HL-60 (cell line): Measurements from ENCODE around the gene CLNK.

Experiments used
- DNase-seq, 2 experiments: peaks; one replicate each; pipeline ENCODE4 v3.0.0-alpha.2; 2010 to 2020; ENCODE audit warnings: low read depth in 1 of 2, low spot score in 1 of 2
- H3K27ac ChIP-seq: fragments of 250-450 bp; sonication (Bioruptor Pico); replicated peaks from 2 replicates; pipeline ENCODE4 v1.5.1; 2020; ENCODE audit warnings: mild to moderate bottlenecking, moderate library complexity
- H3K27me3 ChIP-seq: fragments of 250-450 bp; sonication (Bioruptor Pico); 2 replicates; pipeline ENCODE4 v1.5.1; 2021; ENCODE audit warnings: mild to moderate bottlenecking, moderate library complexity; ENCODE audit not compliant: insufficient read depth, poor library complexity, severe bottlenecking
- H3K4me3 ChIP-seq: replicated peaks from 2 replicates; pipeline ENCODE4 v1.5.1; 2011; ENCODE audit warnings: mild to moderate bottlenecking, control low read depth, low read length; ENCODE audit not compliant: insufficient read depth
- GABPA ChIP-seq: IDR thresholded peaks from 2 replicates; pipeline ENCODE4 v1.6.1; 2012; ENCODE audit warnings: low read depth
- POLR2AphosphoS5 ChIP-seq: IDR thresholded peaks from 2 replicates; pipeline ENCODE4 v1.6.1; 2012; ENCODE audit warnings: low read depth
- SPI1 ChIP-seq: IDR thresholded peaks from 2 replicates; pipeline ENCODE4 v1.6.1; 2012; ENCODE audit warnings: low read depth, mild to moderate bottlenecking, borderline replicate concordance
- TF ChIP-seq, protein P1 (sequence below): IDR thresholded peaks from one replicate; pipeline ENCODE4 v1.5.1; 2011; ENCODE audit warnings: low read length, control low read depth, inconsistent platforms; ENCODE audit not compliant: insufficient read depth
- TF ChIP-seq, protein P2 (sequence below): IDR thresholded peaks from 2 replicates; pipeline ENCODE4 v1.6.1; 2012; ENCODE audit warnings: low read depth; ENCODE audit not compliant: insufficient replicate concordance

The CLNK gene

DNA sequence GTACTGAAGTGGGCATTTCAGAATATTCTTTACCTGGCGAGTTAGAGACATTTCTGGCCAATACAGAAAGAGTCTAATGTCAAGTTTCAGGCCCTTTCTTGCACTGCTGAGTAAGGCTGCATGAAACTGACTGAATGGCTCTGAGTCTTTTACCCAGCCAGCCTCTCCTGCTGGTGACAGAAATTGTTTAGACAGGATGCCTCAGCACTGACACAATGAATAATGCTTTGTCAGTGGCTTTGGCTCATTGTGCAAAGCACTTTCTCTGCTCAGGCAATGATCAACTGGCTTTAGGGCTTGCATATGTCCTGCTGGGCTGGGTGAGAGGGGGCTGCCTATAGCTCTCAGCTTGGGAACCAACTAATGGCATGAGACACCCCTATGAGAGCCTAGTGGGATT, 45.5 kb downstream of the CLNK start:
- TF ChIP-seq GABPA = no peak
- no peak for TF ChIP-seq SPI1
- TF ChIP-seq, protein P1, sequence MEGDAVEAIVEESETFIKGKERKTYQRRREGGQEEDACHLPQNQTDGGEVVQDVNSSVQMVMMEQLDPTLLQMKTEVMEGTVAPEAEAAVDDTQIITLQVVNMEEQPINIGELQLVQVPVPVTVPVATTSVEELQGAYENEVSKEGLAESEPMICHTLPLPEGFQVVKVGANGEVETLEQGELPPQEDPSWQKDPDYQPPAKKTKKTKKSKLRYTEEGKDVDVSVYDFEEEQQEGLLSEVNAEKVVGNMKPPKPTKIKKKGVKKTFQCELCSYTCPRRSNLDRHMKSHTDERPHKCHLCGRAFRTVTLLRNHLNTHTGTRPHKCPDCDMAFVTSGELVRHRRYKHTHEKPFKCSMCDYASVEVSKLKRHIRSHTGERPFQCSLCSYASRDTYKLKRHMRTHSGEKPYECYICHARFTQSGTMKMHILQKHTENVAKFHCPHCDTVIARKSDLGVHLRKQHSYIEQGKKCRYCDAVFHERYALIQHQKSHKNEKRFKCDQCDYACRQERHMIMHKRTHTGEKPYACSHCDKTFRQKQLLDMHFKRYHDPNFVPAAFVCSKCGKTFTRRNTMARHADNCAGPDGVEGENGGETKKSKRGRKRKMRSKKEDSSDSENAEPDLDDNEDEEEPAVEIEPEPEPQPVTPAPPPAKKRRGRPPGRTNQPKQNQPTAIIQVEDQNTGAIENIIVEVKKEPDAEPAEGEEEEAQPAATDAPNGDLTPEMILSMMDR = no peak
- TF ChIP-seq, protein P2, sequence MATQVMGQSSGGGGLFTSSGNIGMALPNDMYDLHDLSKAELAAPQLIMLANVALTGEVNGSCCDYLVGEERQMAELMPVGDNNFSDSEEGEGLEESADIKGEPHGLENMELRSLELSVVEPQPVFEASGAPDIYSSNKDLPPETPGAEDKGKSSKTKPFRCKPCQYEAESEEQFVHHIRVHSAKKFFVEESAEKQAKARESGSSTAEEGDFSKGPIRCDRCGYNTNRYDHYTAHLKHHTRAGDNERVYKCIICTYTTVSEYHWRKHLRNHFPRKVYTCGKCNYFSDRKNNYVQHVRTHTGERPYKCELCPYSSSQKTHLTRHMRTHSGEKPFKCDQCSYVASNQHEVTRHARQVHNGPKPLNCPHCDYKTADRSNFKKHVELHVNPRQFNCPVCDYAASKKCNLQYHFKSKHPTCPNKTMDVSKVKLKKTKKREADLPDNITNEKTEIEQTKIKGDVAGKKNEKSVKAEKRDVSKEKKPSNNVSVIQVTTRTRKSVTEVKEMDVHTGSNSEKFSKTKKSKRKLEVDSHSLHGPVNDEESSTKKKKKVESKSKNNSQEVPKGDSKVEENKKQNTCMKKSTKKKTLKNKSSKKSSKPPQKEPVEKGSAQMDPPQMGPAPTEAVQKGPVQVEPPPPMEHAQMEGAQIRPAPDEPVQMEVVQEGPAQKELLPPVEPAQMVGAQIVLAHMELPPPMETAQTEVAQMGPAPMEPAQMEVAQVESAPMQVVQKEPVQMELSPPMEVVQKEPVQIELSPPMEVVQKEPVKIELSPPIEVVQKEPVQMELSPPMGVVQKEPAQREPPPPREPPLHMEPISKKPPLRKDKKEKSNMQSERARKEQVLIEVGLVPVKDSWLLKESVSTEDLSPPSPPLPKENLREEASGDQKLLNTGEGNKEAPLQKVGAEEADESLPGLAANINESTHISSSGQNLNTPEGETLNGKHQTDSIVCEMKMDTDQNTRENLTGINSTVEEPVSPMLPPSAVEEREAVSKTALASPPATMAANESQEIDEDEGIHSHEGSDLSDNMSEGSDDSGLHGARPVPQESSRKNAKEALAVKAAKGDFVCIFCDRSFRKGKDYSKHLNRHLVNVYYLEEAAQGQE = no peak

DNA sequence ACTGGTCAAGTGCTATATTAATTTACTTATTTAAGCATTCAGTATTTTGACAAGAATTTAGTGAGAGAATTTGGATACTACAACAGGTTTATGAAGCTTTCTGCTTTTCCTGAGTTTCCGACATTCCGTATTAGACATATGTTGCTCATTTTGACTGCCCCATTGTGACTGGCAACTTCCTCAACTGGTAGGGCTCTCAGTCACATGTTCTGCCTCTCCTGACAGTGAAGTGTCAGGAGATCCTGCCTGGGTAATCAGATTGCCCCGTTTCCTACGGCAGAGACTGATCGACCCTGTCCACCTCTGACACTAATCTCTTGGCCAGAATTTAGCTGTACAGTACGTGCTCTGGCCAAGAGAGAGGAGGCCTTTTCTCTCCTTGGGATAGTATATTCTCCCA, 49.5 kb downstream of the CLNK start:
- Histone ChIP-seq H3K27me3 (no peaks in the 10 kb centered on the region), H3K4me3 (no peak overlapping the region), H3K27ac (no peak overlapping the region)
- TF ChIP-seq, protein P1 = no peak
- TF ChIP-seq POLR2AphosphoS5 = no peak
- no peak for TF ChIP-seq GABPA
- no peak for TF ChIP-seq SPI1
- TF ChIP-seq, protein P2 = no peak
- DNase-seq = no peak

More for the DNA sequence above, 45.5 kb downstream of the CLNK start:
- Histone ChIP-seq H3K27ac (no peak overlapping the region), H3K27me3 (no peaks in the 10 kb centered on the region), H3K4me3 (no peak overlapping the region)
- DNase-seq = no peak

DNA sequence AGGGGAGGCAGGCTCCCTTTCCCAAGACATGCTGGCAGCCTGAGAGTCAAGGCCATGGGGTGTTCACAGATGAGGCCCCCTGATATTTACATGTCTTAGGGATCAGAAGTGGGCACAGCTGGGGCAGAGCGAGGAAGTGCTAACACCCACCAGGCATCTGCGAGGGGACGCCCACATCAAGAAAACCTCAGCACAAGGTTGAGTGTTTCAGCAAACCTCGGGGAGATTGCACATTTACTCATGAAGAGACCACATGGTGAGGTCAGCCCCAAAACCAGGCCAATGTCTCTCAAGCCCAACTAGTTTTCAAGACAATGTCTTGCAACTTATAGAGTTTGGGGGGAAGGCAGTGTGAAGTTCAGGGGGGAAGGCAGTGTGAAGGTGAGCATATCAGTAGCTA, 55.2 kb downstream of the CLNK start:
- Histone ChIP-seq H3K27ac (no peak overlapping the region), H3K27me3 (no peaks in the 10 kb centered on the region), H3K4me3 (no peak overlapping the region)
- TF ChIP-seq, protein P2 = no peak
- TF ChIP-seq POLR2AphosphoS5 (no peak), SPI1 (no peak), GABPA (no peak)
- TF ChIP-seq, protein P1 = no peak
- no peak for DNase-seq
